Vagina (tissue), 2 donors: ENCODE measurements around the gene FGFBP2.
"Not testable (repeated sequence)": the region's sequence is repeated elsewhere in the genome, so short reads cannot be mapped to it uniquely, and the experiment has no call there.

Experiments used
- POLR2A ChIP-seq, 2 donors: fragments of 450-650 bp; IDR thresholded peaks; one replicate each; pipeline ENCODE4 v1.6.1; 2017; ENCODE audit warnings: antibody characterized with exemption in 2 of 2, mild to moderate bottlenecking in 2 of 2, moderate library complexity in 2 of 2
- POLR2AphosphoS5 ChIP-seq, 2 donors: sonication (generic); formaldehyde crosslinking; IDR thresholded peaks; one replicate each; pipeline ENCODE4 v1.9.0; 2017; ENCODE audit warnings: antibody characterized with exemption in 2 of 2, mild to moderate bottlenecking in 2 of 2, low read depth in 1 of 2; ENCODE audit not compliant: insufficient read depth in 1 of 2
- TF ChIP-seq, protein P1 (sequence below), 3 experiments: fragments of 450-650 bp in 2 of 3; fragments of 200-600 bp in 1 of 3; sonication (generic) in 1 of 3; IDR thresholded peaks; one replicate each; pipeline ENCODE4 v1.5.1; 2017 to 2019; ENCODE audit warnings: antibody characterized with exemption in 3 of 3, mild to moderate bottlenecking in 2 of 3, moderate library complexity in 2 of 3

DNA sequence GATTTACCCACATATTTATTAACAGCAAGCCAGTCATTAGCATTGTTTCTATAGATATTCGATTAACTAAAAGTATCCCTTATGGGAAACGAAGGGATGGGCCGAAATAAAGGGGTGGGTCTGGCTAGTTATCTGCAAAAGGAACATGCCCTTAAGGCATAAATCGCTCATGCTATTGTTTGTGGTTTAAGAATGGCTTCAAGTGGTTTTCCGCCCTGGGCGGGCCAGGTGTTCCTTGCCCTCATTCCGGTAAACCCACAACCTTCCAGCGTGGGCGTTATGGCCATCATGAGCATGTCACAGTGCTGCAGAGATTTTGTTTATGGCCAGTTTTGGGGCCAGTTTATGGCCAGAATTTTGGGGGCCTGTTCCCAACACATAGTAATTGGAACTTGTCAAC is 46.6 kb downstream of the FGFBP2 start:
- not testable (repeated sequence) for TF ChIP-seq POLR2AphosphoS5 (IDR thresholded peaks at IDR 0.05; ENCODE audit: insufficient read depth in 1 of 2, low read depth in 1 of 2); POLR2A (IDR thresholded peaks at IDR 0.05)
- TF ChIP-seq, protein P1, sequence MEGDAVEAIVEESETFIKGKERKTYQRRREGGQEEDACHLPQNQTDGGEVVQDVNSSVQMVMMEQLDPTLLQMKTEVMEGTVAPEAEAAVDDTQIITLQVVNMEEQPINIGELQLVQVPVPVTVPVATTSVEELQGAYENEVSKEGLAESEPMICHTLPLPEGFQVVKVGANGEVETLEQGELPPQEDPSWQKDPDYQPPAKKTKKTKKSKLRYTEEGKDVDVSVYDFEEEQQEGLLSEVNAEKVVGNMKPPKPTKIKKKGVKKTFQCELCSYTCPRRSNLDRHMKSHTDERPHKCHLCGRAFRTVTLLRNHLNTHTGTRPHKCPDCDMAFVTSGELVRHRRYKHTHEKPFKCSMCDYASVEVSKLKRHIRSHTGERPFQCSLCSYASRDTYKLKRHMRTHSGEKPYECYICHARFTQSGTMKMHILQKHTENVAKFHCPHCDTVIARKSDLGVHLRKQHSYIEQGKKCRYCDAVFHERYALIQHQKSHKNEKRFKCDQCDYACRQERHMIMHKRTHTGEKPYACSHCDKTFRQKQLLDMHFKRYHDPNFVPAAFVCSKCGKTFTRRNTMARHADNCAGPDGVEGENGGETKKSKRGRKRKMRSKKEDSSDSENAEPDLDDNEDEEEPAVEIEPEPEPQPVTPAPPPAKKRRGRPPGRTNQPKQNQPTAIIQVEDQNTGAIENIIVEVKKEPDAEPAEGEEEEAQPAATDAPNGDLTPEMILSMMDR (IDR thresholded peaks at IDR 0.05): not testable (repeated sequence)
